HL-60 (cell line): ENCODE data around the gene BSG.

Experiments
- DNase-seq, 2 experiments: peaks; one replicate each; pipeline ENCODE4 v3.0.0-alpha.2; 2010 to 2020; ENCODE audit warnings: low read depth in 1 of 2, low spot score in 1 of 2
- H3K27ac ChIP-seq: fragments of 250-450 bp; sonication (Bioruptor Pico); replicated peaks from 2 replicates; pipeline ENCODE4 v1.5.1; 2020; ENCODE audit warnings: mild to moderate bottlenecking, moderate library complexity
- H3K27me3 ChIP-seq: fragments of 250-450 bp; sonication (Bioruptor Pico); 2 replicates; pipeline ENCODE4 v1.5.1; 2021; ENCODE audit warnings: mild to moderate bottlenecking, moderate library complexity; ENCODE audit not compliant: insufficient read depth, poor library complexity, severe bottlenecking
- H3K4me3 ChIP-seq: replicated peaks from 2 replicates; pipeline ENCODE4 v1.5.1; 2011; ENCODE audit warnings: mild to moderate bottlenecking, control low read depth, low read length; ENCODE audit not compliant: insufficient read depth
- CTCF ChIP-seq: IDR thresholded peaks from one replicate; pipeline ENCODE4 v1.5.1; 2011; ENCODE audit warnings: low read length, control low read depth, inconsistent platforms; ENCODE audit not compliant: insufficient read depth
- GABPA ChIP-seq: IDR thresholded peaks from 2 replicates; pipeline ENCODE4 v1.6.1; 2012; ENCODE audit warnings: low read depth
- POLR2AphosphoS5 ChIP-seq: IDR thresholded peaks from 2 replicates; pipeline ENCODE4 v1.6.1; 2012; ENCODE audit warnings: low read depth
- SPI1 ChIP-seq: IDR thresholded peaks from 2 replicates; pipeline ENCODE4 v1.6.1; 2012; ENCODE audit warnings: low read depth, mild to moderate bottlenecking, borderline replicate concordance
- TF ChIP-seq, protein P1 (sequence below): IDR thresholded peaks from 2 replicates; pipeline ENCODE4 v1.6.1; 2012; ENCODE audit warnings: low read depth; ENCODE audit not compliant: insufficient replicate concordance

The BSG gene

DNA sequence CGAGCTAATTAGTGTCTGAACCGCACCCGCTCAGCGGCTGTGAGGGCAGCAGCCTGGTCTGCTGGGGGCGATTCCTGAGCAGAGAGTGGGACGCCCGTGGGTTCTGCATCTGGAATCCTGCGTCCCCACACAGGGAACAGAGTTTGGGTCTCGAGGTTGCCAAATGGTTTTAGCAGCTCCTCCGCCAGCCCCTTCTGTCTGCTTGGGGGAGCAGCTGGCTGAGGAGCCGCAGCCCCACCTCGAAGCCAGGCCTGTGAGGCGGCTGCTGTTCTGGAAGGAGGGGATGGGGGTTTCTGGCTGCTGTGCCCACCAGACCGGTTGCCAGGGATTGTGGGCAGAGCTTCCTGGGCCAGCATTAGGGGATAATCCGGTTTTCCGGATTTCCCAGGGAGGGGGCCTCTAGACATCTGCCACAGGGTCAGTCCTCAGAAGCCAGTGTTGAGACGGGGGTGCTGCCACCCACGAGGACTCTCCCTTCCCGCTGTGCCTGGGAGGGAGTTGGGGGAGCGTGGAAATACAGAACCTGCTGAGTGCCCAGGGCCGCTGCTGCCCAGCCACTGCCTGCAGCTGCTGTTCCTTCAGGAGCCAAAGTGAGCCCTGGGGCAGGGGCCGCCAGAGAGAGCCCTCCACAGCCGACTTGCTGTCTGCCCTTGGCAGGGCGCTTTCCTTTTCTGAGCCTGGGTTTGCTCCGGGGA is 38.9 kb upstream of the BSG start:
- no peak for TF ChIP-seq CTCF
- no peak for TF ChIP-seq SPI1
- TF ChIP-seq GABPA = no peak
- TF ChIP-seq, protein P1, sequence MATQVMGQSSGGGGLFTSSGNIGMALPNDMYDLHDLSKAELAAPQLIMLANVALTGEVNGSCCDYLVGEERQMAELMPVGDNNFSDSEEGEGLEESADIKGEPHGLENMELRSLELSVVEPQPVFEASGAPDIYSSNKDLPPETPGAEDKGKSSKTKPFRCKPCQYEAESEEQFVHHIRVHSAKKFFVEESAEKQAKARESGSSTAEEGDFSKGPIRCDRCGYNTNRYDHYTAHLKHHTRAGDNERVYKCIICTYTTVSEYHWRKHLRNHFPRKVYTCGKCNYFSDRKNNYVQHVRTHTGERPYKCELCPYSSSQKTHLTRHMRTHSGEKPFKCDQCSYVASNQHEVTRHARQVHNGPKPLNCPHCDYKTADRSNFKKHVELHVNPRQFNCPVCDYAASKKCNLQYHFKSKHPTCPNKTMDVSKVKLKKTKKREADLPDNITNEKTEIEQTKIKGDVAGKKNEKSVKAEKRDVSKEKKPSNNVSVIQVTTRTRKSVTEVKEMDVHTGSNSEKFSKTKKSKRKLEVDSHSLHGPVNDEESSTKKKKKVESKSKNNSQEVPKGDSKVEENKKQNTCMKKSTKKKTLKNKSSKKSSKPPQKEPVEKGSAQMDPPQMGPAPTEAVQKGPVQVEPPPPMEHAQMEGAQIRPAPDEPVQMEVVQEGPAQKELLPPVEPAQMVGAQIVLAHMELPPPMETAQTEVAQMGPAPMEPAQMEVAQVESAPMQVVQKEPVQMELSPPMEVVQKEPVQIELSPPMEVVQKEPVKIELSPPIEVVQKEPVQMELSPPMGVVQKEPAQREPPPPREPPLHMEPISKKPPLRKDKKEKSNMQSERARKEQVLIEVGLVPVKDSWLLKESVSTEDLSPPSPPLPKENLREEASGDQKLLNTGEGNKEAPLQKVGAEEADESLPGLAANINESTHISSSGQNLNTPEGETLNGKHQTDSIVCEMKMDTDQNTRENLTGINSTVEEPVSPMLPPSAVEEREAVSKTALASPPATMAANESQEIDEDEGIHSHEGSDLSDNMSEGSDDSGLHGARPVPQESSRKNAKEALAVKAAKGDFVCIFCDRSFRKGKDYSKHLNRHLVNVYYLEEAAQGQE = no peak
- TF ChIP-seq POLR2AphosphoS5 = no peak
- DNase-seq = no peak
- Histone ChIP-seq H3K27ac (peak overlapping the region; percentile 79), H3K4me3 (peak overlapping the region; percentile 76), H3K27me3 (no peaks in the 10 kb centered on the region)

- H3K4me3 ChIP-seq = no peak overlapping the region
- no peaks in the 10 kb centered on the region for H3K27me3 ChIP-seq
- H3K27ac ChIP-seq = no peak overlapping the region
- no peak for TF ChIP-seq CTCF
- no peak for TF ChIP-seq SPI1
- TF ChIP-seq, protein P1 = no peak
- TF ChIP-seq GABPA = no peak
- TF ChIP-seq POLR2AphosphoS5 = no peak
- no peak for DNase-seq
Measured at GRCh38 chr19:534088-534487, 38.3 kb upstream of the BSG start.

DNA sequence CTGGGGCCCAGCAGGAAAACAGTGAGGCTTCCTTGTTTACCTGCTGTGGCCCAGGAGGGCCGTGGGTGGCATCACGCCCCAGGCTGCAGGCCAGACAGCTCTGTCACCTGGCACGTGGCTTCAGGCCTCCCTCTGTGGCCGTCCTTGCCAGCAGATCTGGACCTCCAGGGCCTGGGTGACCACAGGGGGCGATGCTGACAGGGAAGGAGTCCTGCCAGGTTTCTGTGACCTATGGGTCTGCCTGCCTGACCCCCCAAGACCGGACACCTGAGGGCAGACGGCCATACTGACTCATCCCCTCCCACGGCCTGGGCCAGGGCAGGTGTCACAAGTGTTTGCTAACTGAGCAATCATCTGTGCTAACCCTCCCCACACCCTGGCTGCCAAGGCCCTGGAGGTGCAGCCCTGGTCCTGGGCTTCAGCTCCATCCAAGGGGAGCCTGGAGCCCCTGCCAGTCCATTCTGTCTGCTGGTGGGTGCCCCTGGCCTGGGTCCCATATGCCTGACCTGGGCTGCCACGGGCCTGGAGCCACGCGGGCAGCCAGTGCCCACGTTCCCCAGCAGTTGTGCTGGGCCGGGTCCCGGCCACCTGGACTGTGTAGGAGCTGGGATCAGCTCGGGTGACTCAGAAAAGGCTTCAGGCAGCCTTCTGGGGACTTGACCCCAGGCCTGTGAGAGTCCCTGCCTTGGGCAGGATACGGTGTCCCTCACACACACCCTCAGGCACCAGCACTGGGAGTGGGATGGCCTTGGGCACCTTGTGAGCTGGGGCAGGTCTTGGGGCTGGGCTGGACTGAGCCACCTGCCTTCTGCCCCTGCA is 37.2 kb upstream of the BSG start:
- no peak overlapping the region for H3K27ac ChIP-seq
- no peak overlapping the region for H3K4me3 ChIP-seq
- TF ChIP-seq, protein P1 = no peak
- TF ChIP-seq POLR2AphosphoS5 = no peak
- TF ChIP-seq SPI1 = no peak
- no peak for TF ChIP-seq CTCF
- no peak for TF ChIP-seq GABPA
- no peaks in the 10 kb centered on the region for H3K27me3 ChIP-seq
- no peak for DNase-seq
